ENCODE results near the gene AMBP. TPM values are rescaled to one million over a fixed set of nuclear protein-coding genes. Genes with fewer than 3 reads are reported as not detected.

AMBP gene
- total RNA-seq, 2 donors from 2014 or later = 0.68 to 2.9 TPM

DNA sequence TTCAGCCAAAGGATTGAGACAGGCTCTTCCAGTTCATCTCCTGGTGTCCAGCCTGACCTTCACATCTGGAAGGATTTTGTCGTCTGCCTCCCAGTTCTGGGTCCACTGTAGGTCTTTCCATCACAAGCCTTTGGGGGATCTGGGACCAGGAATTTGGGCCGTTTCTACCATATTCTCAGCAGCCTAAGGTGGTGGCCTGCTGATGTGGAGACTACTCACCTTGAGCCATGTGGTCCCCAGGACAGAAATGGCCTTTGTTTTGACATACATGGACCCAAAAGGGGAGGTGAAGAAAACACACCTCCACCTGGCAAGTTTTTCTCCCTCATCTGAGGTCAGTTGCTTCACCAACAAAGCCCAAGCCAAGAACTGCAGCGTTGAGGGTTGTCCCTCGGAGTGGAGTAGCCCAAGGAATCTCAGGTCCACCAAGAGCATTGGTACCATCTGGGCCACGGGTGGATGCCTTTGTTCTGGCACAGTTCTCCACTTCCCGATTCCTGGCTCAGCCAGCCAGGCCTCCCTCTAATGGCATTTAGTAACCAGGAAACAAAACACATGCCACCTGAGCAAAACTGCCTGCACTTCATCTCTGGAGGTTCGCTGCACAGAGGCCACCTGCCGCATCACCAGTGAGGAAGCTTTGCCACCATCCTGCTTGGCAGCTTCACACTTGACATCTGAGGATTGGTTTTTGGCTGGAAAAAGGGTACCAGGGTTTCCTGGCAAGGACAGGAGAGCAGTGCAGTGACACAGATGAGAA is 24.7 kb downstream of the AMBP start:
- Histone ChIP-seq H3K27me3 (ENCODE audit: control insufficient read depth, insufficient read depth, low read length, poor library complexity, severe bottlenecking) (no peaks in the 10 kb centered on the region), H3K27ac (ENCODE audit: low read depth, low read length) (no peak overlapping the region), H3K4me1 (ENCODE audit: control insufficient read depth, insufficient read depth, low read length) (no peaks in the 10 kb centered on the region), H3K36me3 (ENCODE audit: control insufficient read depth, insufficient read depth, low read length) (peaks cover 33% of the 10 kb centered on the region), H3K9me3 (ENCODE audit: control insufficient read depth, low read length) (no peaks in the 10 kb centered on the region), H3K4me3 (ENCODE audit: low read length) (no peak overlapping the region), H3K9ac (ENCODE audit: extremely low read depth, low read length, poor library complexity, severe bottlenecking) (no peak overlapping the region)
- Mint-ChIP-seq H3K27ac (no peak overlapping the region), H3K36me3 (ENCODE audit: low read depth) (peaks cover 35% of the 10 kb centered on the region), H3K4me3 (no peak overlapping the region), H3K9me3 (no peaks in the 10 kb centered on the region), H3K4me1 (peaks cover 18% of the 10 kb centered on the region), H3K27me3 (ENCODE audit: insufficient read depth) (no peaks in the 10 kb centered on the region)
- 95 to 99% methylated on average over 8 of the region's 8 CpGs for WGBS, 2 experiments (ENCODE audit: insufficient coverage in 1 of 2, insufficient read length in 1 of 2)
- TF ChIP-seq CTCF (conservative IDR thresholded peaks at IDR 0.05) = no peak
- DNase-seq = peak; percentile 31

DNA sequence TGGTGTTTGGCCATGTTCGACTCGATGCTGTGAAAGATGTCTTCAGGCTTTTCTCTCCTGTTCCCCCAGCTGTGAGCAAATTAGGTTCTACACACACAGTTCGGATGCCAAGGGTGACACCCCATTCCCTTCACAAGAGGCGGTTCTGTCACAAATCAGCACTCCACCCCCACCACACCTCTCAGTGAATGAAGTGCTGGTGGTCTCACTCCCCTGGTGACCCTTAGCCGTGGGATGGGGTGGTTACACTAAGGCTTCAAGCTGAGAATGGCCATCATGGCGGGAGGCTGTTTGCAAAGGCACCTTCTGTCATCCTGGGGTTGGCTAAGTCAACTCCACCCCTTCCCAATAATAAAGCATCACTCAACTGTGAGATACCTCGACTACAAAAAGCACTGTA is 26.4 kb downstream of the AMBP start:
- H3K36me3 ChIP-seq (ENCODE audit: control insufficient read depth, insufficient read depth, low read length) = peaks cover 39% of the 10 kb centered on the region

GRCh38 chr9:114051281-114051680 is 26.8 kb downstream of the AMBP start:
- Mint-ChIP-seq H3K9me3 (no peaks in the 10 kb centered on the region), H3K4me3 (no peak overlapping the region), H3K4me1 (peaks cover 13% of the 10 kb centered on the region), H3K36me3 (ENCODE audit: low read depth) (peaks cover 42% of the 10 kb centered on the region), H3K27me3 (ENCODE audit: insufficient read depth) (no peaks in the 10 kb centered on the region), H3K27ac (no peak overlapping the region)
- Histone ChIP-seq H3K9ac (ENCODE audit: extremely low read depth, low read length, poor library complexity, severe bottlenecking) (no peak overlapping the region), H3K36me3 (ENCODE audit: control insufficient read depth, insufficient read depth, low read length) (peaks cover 39% of the 10 kb centered on the region), H3K4me1 (ENCODE audit: control insufficient read depth, insufficient read depth, low read length) (no peaks in the 10 kb centered on the region), H3K4me3 (ENCODE audit: low read length) (no peak overlapping the region), H3K27ac (ENCODE audit: low read depth, low read length) (no peak overlapping the region), H3K9me3 (ENCODE audit: control insufficient read depth, low read length) (no peaks in the 10 kb centered on the region), H3K27me3 (ENCODE audit: control insufficient read depth, insufficient read depth, low read length, poor library complexity, severe bottlenecking) (no peaks in the 10 kb centered on the region)
- peak; percentile 22 for DNase-seq
- no peak for TF ChIP-seq CTCF (conservative IDR thresholded peaks at IDR 0.05)
- WGBS, 2 experiments (ENCODE audit: insufficient coverage in 1 of 2, insufficient read length in 1 of 2) = 95 to 100% methylated on average over 4 to 15 of the region's 15 CpGs

More for the DNA sequence above, 26.4 kb downstream of the AMBP start:
- TF ChIP-seq CTCF (conservative IDR thresholded peaks at IDR 0.05) = no peak
- no peaks in the 10 kb centered on the region for H3K27me3 ChIP-seq (ENCODE audit: control insufficient read depth, insufficient read depth, low read length, poor library complexity, severe bottlenecking)
- DNase-seq = no peak
- no peaks in the 10 kb centered on the region for H3K9me3 ChIP-seq (ENCODE audit: control insufficient read depth, low read length)
- H3K4me3 ChIP-seq (ENCODE audit: low read length) = no peak overlapping the region
- WGBS, 2 experiments (ENCODE audit: insufficient coverage in 1 of 2, insufficient read length in 1 of 2) = 79 to 93% methylated on average over 2 to 7 of the region's 7 CpGs
- Mint-ChIP-seq H3K4me1 (peaks cover 17% of the 10 kb centered on the region), H3K27ac (no peak overlapping the region), H3K4me3 (no peak overlapping the region), H3K9me3 (no peaks in the 10 kb centered on the region), H3K27me3 (ENCODE audit: insufficient read depth) (no peaks in the 10 kb centered on the region), H3K36me3 (ENCODE audit: low read depth) (peaks cover 42% of the 10 kb centered on the region)
- no peaks in the 10 kb centered on the region for H3K4me1 ChIP-seq (ENCODE audit: control insufficient read depth, insufficient read depth, low read length)
- H3K9ac ChIP-seq (ENCODE audit: extremely low read depth, low read length, poor library complexity, severe bottlenecking) = no peak overlapping the region
- no peak overlapping the region for H3K27ac ChIP-seq (ENCODE audit: low read depth, low read length)
